ENCODE measurements around the gene TNNT2. TPM values are rescaled to one million over a fixed set of nuclear protein-coding genes. Genes with fewer than 3 reads are reported as not detected.

Gene TNNT2
- total RNA-seq, 4 donors from 2014 or later = not detected

GRCh38 chr1:201334325-201335173, 42.9 kb downstream of the TNNT2 start:
- no peak for TF ChIP-seq CTCF (IDR thresholded peaks at IDR 0.05; ENCODE audit: low read depth)

DNA sequence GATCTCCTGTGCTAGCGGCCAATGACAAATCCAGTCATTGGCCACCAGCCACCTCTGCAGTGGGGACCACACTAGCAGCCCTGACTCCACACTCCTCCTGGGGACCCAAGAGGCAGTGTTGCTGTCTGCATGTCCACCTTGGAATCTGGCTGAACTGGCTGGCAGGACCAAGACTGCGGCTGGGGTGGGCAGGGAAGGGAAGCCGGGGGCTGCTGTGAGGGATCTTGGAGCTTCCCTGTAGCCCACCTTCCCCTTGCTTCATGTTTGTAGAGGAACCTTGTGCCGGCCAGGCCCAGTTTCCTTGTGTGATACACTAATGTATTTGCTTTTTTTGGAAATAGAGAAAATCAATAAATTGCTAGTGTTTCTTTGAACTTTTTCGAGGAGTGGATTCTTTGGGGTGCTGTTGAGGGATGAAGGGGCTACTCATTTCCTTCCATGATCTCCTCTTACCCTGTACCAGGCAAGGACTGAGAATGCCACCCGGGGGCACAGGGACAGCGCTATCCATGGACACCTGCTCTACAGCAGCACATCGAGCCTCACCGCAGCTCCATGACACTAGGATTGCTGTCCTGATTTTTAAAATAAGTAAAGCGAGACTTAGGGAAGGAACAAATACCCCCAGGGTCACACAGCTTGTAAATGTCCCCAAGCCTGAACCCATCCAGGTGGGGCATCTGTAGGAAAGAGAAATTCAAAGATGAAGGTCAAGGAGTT, 44.7 kb downstream of the TNNT2 start:
- TF ChIP-seq CTCF (IDR thresholded peaks at IDR 0.05; ENCODE audit: low read depth) = no peak

DNA sequence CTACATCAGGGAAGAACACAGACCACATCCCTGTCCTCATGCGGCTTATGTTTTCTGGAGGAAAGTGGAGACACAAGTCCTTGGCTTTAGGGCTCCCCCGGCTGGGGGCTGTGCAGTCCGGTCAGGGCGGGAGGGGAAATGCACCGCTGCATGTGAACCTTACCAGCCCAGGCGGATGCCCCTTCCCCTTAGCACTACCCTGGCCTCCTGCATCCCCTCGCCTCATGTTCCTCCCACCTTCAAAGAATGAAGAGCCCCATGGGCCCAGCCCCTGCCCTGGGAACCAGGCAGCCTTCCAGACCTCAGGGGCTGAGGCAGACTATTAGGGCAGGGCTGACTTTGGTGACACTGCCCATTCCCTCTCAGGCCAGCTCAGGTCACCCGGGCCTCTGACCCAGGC, 45.5 kb downstream of the TNNT2 start:
- no peak for TF ChIP-seq CTCF (IDR thresholded peaks at IDR 0.05; ENCODE audit: low read depth)

DNA sequence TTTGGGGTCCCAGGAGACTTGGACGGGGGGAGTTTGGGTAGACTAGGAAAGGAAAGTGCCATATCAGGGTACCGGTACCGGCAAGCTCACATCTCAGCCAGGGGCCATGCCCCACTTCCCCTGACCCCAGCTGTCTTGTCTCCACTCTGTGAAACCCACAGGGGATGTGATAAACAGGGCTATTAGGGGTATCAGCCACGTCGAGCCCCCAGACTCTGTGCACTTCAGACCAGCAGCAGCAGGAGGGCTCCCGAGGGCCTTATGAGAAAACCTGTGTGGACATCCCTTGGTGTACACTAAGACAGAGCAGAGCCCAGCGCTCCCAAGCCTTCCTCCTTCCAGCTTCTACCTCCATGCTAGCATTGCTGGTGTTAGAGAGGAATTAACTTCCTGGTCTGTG, 46.3 kb downstream of the TNNT2 start:
- TF ChIP-seq CTCF (IDR thresholded peaks at IDR 0.05; ENCODE audit: low read depth) = no peak

DNA sequence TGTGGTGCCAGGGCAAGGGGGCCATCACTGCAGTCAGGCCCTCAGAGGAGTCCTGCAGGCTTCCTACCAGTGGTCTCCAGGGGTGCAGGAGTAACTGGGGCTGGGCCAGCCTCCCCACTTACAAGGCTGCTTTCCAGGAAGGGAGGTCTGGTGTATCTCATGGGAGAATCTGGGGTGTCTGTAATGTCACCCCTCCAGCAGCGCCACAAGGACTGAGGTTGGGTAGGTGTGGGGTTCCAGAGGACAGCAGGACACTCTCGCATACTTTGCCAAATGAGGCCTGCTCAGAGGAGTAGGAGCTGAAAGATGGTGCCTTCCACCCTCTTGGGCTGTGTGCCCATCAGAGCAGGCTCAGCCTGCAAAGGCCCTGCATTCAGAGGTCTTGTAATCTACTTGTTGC, 46.9 kb downstream of the TNNT2 start:
- TF ChIP-seq CTCF (IDR thresholded peaks at IDR 0.05; ENCODE audit: low read depth) = no peak

DNA sequence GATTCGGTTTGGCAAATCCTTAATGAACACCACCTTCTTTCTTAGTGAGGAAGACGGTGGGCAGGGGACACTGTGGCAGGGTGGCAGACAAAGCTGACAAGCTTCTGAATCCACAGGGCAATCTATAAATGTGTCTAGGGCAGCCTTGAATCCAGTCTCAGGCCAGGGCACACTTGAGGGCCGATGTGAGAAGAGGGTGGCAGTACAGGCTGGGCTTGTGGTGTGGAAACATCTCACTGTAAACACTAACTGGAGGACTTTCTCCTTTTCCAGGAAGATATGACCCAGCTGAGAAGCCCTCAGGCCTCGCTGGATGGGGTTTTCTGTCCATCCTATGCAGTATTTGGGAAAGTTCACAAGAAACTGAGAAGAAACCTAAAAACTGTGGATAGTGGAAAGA, 47.7 kb downstream of the TNNT2 start:
- TF ChIP-seq CTCF (IDR thresholded peaks at IDR 0.05; ENCODE audit: low read depth) = no peak

- no peak for TF ChIP-seq CTCF (IDR thresholded peaks at IDR 0.05; ENCODE audit: low read depth)
Measured at GRCh38 chr1:201329286-201329685, 48.2 kb downstream of the TNNT2 start.

All from subcutaneous adipose tissue (tissue), 4 donors.